GM20000 (cell line): Measurements from ENCODE around the gene COPZ1.

Experiments
- DNase-seq: peaks from one replicate; pipeline ENCODE4 v3.0.0; 2012; ENCODE audit warnings: low spot score
- CTCF ChIP-seq: IDR thresholded peaks from 2 replicates; pipeline ENCODE4 v1.5.1; 2012; ENCODE audit warnings: mild to moderate bottlenecking, control low read depth; ENCODE audit errors: extremely low read depth, missing control alignments

COPZ1 gene

DNA sequence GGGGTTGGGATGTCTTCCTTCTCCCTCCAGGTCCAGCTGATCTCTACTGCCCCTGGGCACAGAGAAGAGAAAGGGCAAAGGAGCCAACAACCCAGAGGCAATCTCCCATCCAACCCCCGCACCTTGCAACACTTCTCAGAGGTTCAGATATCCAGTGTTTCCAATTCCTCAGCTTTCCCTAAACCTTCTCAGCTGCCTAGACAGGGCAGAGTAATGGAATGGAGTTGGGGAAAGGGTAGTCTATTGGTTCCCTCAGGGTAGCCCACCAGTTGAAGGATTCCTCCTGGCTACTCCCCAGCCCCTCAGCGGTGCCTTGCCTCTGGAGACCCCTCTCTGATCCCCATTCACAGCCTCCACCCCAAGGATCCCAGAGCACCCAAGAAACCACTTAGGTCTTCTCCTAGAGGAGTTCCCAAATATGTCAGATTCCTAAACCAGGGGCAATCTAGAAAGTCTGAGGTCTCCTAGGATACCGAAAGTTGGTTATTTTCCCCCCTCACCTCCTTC, 24.7 kb upstream of the COPZ1 start:
- DNase-seq, result no peak
- TF ChIP-seq CTCF, result no peak

GRCh38 chr12:54300732-54301427, 24.1 kb upstream of the COPZ1 start, which contains the start of gene NFE2:
Gene NFE2 (minus strand): TSS chr12:54301015. CDS start chr12:54295248, 5,767 bp downstream.
- TF ChIP-seq CTCF, result no peak
- no peak for DNase-seq

DNA sequence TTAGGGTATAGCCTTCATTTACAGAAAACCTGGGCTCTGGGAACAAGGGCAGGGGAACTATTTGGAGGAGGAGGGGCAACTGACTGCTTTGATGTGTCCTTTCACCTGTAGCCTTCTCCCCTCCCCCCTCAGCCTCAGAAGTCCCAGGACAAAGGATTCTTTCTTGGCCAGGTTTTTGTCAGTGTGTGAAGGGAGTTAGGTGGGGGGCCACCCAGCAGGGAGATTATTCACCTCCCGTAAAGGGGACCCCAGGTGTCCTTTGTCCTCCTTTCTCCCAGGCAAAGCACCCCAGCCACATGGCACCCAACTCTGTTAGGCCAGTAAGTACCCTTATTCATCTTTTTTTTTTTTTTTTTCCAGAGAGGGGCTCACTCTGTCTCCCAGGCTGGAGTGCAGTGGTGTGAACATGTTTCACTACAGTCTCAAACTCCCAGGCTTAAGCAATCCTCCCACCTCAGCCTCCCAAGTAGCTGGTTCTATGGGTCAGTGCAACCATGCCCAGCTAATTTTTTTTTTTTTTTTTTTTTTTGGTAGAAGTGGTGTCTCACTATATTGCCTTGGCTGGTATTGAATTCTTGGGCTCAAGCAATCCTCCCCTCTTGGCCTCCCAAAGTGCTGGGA, 23.4 kb upstream of the COPZ1 start:
- DNase-seq, result no peak
- no peak for TF ChIP-seq CTCF

- no peak for DNase-seq
- TF ChIP-seq CTCF, result no peak
Observed at GRCh38 chr12:54303640-54304039, 21.3 kb upstream of the COPZ1 start.

DNA sequence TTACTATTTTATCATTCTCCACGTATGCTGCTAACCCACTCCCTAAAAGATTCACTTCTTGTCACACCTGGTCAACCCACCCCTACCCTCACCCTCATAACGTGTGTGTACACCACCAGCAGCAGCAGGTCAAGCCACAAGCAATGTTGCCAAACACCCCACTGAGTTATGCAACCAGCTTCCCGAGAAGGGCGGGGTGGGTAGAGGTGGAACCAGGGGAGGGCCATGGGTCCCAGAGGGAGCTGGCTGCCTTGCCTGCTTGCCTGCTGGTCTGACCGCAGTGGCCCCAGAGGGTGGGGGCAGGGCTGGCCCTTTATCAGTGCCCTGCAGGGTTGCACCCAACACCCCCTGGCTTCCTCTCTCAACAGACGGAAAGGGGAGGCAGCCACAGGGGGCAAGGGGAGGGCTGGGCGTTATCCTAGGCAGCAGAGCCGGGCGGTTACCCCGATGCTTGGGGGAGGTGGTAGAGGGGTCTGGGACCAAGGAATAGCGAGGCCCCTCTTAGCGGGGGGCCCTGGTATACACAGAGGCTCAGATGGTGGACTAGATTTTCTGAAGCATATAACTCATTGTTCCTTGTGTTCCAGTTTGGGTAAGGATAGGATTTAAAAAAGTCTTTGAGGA, 20.6 kb upstream of the COPZ1 start:
- DNase-seq, result no peak
- TF ChIP-seq CTCF, result no peak

GRCh38 chr12:54306925-54307741, 17.8 kb upstream of the COPZ1 start:
- no peak for TF ChIP-seq CTCF
- DNase-seq, result no peak
